ENCODE measurements around the gene RNASE13. TPM values are rescaled to one million over a fixed set of nuclear protein-coding genes. Genes with fewer than 3 reads are reported as not detected.

Gene RNASE13
- total RNA-seq, 1 experiment from 2014 or later, result not detected

DNA sequence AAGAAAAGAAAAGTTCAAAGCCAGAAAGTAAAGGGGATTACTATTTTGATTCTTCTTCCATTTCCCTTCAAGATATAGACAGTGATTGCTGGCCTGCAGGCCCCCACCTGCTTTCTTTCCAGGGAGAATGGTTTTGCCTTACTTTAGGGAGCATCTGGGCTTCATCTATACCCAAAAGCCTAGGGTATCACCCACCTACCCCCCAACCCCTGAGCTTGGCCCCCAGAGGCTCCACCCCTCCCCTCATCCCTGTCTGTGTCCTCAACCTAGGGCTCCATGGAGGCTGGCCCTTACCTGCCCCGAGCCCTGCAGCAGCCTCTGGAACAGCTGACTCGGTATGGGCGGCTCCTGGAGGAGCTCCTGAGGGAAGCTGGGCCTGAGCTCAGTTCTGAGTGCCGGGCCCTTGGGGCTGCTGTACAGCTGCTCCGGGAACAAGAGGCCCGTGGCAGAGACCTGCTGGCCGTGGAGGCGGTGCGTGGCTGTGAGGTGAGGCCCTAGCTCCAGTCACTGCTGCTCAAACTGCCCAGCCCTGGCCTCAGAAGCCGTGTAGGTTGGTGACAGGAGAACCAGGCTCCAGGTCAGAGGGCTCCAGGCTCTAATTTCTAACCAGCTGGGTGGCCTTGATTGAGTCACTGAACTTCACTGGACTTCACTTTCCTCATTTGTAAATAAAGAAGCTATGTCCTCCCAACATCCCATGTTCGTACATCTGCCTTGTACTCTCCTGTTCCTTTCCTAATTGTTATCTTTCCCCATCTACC is 49.1 kb upstream of the RNASE13 start:
- Histone ChIP-seq H3K79me2 (ENCODE audit: insufficient read depth, low read length) (no peaks in the 10 kb centered on the region), H2BK20ac (ENCODE audit: low read depth, low read length, poor library complexity, severe bottlenecking) (no peak overlapping the region), H2BK12ac (ENCODE audit: insufficient read length, low read depth, low read length) (no peak overlapping the region), H3K27me3 (ENCODE audit: insufficient read depth, low read length) (no peaks in the 10 kb centered on the region), H2BK5ac (ENCODE audit: insufficient read length, low read length) (no peak overlapping the region), H3T11ph (ENCODE audit: low read length) (no peak overlapping the region), H3K18ac (ENCODE audit: insufficient read length, low read depth, low read length) (no peak overlapping the region), H2BK15ac (ENCODE audit: low read depth, low read length) (no peak overlapping the region), H3K27ac (ENCODE audit: insufficient read length, low read depth, low read length) (no peak overlapping the region), H3K9me3 (ENCODE audit: control insufficient read depth, low read depth, low read length) (no peaks in the 10 kb centered on the region), H3K4me2 (ENCODE audit: insufficient read depth, insufficient read length, low read length) (no peak overlapping the region), H3K4ac (ENCODE audit: low read depth, low read length) (no peak overlapping the region), H4K8ac (replicated peaks; ENCODE audit: insufficient read length, low read depth, low read length) (no peak overlapping the region), H4K20me1 (ENCODE audit: control insufficient read depth, insufficient read depth, insufficient read length) (no peaks in the 10 kb centered on the region), H3K23me2 (ENCODE audit: insufficient read length, low read depth, low read length, poor library complexity, severe bottlenecking) (no peaks in the 10 kb centered on the region), H3K23ac (ENCODE audit: insufficient read length, low read depth, low read length) (no peak overlapping the region), H3K14ac (ENCODE audit: insufficient read depth, low read length) (no peak overlapping the region), H4K91ac (ENCODE audit: insufficient read length, low read depth, low read length) (no peak overlapping the region), H3K79me1 (ENCODE audit: insufficient read depth, low read depth, low read length, poor library complexity, severe bottlenecking) (no peaks in the 10 kb centered on the region), H2BK120ac (ENCODE audit: low read depth, low read length, poor library complexity, severe bottlenecking) (no peak overlapping the region), H3K9ac (ENCODE audit: extremely low read depth, insufficient read length, low read length) (no peak overlapping the region), H2AFZ (ENCODE audit: low read length) (no peak overlapping the region), H2AK5ac (ENCODE audit: insufficient read length, low read length) (no peak overlapping the region), H3K4me1 (ENCODE audit: insufficient read depth, low read length) (no peaks in the 10 kb centered on the region; the same call in 1 of the 2 replicates), H4K5ac (ENCODE audit: insufficient read length, low read depth, low read length) (no peak overlapping the region), H3K56ac (ENCODE audit: insufficient read length, low read depth, low read length) (no peak overlapping the region)
- no CpG with 5 or more reads among the region's 11 CpGs for WGBS (ENCODE audit: extremely low coverage, insufficient read length, low lambda C conversion rate)
- H3K27me3 Mint-ChIP-seq (ENCODE audit: low read depth), result no peaks in the 10 kb centered on the region
- H3K27ac Mint-ChIP-seq, result no peak overlapping the region
- peaks cover 14% of the 10 kb centered on the region in 2 experiments for H3K4me1 Mint-ChIP-seq
- H3K4me3 Mint-ChIP-seq, result no peak overlapping the region; a peak in 1 of 5 replicates
- peaks cover 54 to 94% (median 82%) of the 10 kb centered on the region in 3 experiments for H3K36me3 Mint-ChIP-seq (ENCODE audit: insufficient read depth in 1 of 3, low read depth in 3 of 3)
- TF ChIP-seq, protein P1, sequence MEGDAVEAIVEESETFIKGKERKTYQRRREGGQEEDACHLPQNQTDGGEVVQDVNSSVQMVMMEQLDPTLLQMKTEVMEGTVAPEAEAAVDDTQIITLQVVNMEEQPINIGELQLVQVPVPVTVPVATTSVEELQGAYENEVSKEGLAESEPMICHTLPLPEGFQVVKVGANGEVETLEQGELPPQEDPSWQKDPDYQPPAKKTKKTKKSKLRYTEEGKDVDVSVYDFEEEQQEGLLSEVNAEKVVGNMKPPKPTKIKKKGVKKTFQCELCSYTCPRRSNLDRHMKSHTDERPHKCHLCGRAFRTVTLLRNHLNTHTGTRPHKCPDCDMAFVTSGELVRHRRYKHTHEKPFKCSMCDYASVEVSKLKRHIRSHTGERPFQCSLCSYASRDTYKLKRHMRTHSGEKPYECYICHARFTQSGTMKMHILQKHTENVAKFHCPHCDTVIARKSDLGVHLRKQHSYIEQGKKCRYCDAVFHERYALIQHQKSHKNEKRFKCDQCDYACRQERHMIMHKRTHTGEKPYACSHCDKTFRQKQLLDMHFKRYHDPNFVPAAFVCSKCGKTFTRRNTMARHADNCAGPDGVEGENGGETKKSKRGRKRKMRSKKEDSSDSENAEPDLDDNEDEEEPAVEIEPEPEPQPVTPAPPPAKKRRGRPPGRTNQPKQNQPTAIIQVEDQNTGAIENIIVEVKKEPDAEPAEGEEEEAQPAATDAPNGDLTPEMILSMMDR (conservative IDR thresholded peaks at IDR 0.05), result no peak
- no peaks in the 10 kb centered on the region; a peak in 1 of 5 replicates for H3K9me3 Mint-ChIP-seq
- DNase-seq, result no peak
